Stimulated activated CD4-positive, alpha-beta T cell treated with anti-CD3 and anti-CD28 coated beads, Interleukin-1b, Interleukin-23, amount 100 ng/mL, for 24 hours (primary cell): ENCODE data around the gene ETV6.

Source experiments
- DNase-seq, 4 experiments: peaks; one replicate each; pipeline ENCODE4 v3.0.0-alpha.2; 2020; ENCODE audit warnings: low read depth in 4 of 4, low spot score in 1 of 4

ETV6 gene

DNA sequence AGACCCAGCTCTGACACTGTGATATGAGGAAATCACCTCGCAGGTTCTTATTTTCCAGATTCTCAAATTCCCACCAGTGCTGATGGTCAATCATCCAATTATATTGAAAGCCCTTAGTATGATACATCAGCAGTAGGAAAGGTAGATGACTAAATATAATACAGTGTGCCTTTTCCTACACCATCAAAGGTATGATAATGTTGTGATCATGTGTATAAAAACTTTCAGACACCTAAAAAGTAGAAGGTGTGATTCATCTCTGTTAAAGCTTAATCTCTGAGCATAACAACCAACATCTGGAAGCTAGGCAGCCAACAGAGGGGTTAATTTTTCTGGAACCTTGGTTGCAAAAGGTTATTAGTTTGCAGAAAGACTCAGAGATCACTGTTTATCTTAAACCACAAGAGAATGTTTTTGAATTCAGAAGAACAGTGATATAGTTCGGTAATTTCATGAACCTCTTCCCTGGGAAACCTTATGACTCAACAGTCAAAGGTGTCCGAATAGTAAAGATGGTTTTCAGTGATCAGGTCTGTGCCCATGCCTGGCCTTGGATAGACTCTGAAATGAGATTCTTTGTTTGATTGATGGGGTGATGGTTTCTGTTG lies 122.5 kb downstream of the ETV6 start:
- no peak for DNase-seq

DNA sequence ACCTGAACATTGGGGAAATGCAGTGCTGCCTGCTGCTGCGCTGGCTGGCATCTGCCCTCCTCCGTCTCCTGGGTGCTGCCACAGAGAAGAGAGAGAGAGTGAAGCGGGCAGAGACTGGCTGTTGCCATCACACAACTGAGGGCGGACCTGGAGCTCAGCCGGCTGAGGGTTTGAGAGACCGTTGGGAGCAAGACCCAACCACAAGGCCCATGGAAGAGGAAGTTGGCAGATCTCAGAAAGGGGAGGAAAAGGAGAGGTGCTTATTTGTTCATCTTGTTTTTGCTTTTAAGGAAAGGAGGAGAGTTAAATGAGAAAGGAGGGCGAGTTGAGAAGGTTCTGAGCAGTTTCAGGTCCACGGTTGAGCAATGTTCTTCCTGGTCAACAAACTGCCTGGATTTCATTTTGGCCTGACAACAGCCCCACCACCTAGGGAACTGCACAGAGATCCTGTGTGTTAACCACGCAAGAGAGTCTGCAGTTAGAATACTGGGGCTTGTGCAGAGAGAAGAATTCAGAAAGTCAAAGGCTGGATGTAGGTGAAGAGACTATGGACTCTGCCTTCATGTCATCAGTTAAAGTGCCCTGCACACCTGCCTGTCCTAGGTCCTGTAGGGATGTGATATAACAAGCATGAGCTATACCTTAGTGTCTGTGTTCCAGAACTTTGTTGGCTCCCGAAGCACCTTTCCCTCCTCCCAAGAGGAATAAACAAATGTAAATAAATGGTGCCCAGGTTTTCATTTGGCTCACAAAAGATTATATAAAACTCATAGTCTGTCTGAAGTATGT lies 124.6 kb downstream of the ETV6 start:
- no peak for DNase-seq

DNA sequence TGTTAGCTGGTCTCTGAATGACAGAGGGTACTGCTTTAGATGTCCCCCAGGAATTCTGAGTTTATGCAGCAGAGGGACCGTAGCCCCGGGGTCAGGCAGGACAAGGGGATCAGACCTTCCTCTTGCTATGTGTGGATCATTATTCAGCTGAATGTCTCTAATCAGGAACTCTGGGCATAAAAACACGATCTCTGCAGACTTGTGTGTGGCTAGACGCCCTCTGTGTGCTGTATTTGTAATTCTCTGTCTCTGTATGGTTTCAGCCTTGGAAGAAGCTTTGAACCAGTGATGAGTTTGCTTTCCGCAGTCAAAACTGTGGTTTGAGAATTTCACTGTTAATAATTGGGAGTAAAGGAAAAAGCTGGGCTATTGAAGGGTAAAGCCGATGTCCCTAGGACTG lies 125.3 kb downstream of the ETV6 start:
- no peak for DNase-seq

DNA sequence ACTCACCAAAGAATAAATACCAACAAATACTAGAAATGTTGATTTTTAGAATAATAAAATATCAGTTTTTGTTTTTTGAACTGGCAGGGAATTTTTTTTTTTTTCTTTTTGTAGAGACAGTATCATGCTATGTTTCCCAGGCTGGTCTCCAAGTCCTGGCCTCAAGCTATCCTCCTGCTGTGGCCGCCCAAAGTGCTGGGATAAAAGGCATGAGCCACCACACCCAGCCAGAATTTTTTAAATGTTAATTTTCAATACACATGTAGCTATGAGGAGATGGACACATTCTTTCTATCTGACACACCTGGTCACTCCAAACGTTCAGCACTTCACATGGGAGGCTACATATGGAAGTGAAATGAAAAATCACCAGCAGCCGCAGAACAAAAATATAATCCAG lies 126.8 kb downstream of the ETV6 start:
- no peak for DNase-seq

DNA sequence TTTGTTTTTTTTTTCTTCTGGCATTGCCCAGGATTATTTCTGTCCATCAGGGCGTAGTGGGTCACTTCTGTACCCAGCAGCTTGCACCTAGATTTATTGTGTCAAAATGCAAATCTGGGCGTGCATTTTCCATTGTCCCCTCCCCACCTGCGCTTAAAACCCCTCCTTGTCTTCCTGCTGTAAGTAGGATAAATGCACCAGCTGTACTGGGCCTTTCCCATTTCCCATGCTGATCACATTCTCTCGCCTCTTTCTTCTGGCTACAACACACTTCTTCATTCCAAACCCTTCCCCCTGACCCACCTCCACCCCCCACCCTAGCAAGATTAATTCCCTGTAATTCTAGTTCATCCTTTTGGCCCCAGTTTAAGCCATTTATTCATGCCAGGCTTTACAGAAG lies 128.0 kb downstream of the ETV6 start:
- DNase-seq: no peak

DNA sequence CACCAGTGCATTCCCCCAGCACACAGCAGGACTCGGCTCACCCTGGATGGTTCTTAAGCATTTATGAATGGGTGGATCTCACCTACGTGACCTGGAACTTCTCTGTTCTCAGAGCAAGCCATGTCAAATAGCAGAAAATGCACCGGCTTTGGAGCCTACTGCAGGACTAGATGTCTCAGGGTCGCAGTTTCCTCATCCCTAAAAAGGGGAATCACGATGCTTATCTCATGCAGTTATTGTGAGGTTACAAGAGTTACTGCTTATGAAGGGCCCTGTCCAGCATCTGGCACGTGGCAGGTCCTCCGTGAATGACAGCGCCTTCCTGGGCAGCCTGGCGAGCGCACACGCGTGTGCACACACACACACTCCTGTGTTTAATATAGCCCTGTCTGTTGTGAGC lies 128.5 kb downstream of the ETV6 start:
- no peak for DNase-seq

DNA sequence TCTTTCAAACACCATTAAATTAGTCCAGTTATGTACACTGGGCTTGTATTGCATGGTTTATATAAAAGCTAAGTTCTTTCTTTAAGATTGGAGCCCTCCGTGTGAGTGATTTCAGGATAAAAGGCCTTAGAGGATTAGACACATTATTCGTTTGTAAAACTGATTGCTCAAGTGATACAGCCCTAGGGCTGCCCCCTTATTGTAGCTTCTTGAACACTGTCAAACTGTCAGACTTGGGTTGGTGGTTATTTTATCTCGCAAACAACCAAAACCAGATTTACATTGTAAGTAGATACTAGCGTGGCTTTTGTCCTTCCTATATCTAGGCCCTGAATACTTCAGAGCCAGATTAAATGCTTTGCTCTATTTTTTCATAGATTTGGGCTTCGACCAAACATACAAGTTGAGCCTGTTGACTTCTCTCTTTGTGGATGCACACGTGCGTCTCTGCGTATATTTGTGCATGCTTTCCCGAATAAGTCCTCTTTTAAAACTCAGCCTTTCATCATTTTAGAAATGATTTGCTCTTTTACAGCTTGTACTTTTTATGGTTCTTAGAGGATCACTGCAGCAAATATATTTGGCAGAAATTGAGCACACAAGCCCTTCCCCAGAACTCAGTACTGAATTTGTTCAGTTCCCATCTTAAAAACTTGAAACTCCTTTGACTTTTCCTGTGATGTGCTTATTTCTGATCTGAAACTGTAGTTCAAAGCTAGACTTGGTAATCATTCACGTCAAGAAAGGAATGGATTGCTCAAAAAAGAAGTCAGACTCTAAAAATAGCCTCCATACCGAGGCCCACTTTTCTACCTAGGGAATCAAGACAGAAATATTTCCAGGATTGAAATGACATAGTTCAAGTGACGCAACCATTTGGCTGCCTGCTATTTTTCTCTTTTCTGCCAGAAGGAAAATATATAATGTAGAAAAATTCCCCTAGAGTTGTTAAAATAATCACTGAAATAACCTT lies 129.5 kb downstream of the ETV6 start:
- no peak for DNase-seq

DNA sequence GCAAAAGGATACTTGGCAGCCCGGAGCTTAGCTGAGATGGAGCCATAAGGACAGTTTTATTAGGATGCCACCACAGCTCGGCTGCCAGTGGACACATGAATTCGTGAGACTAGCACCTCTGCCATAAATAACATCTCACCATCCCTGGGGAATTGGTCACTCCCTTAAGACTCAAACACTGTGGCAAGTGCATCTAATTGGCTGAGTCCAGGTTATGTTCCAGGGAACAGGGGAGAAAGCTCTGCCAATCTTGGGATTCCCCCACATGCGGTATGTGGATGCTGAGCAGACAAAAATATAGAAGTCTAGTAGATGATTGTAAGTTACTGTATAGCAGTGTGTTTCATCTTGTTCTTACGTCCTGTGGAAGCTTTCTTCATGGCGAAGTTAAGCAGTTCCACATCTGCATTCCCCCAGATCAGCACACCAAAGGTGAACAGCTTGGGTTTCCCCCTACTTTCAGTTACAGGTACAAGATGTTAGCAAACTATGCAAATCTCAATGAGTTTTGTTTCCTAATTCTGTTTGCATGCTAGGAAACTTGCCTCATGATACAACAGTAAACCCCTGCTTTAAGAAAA lies 131.1 kb downstream of the ETV6 start:
- no peak for DNase-seq

DNA sequence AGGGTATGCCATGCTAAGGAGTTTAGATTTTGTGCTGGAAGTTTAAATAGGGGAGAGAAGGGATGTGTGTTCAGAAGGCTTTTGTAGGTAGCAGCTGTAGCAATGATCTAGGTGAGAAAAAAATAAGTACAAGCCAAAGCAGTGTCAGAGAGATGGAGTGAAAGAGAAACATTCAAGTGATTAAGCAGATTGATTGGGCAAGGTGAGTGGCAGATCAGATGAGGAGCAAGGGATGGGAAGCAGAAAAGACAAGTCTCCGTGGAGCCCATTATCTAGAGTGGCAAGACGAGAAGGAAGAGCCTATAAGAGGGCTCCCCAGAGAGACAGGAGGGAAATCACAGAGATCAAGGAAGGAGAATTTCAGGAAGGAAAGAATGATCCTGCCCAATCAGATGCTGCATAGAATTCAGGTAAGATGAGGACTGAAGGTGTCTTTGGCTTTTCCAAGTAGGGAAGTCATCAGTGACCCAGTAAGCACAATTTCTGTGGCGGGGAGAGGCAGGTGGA lies 133.5 kb downstream of the ETV6 start:
- no peak for DNase-seq

DNA sequence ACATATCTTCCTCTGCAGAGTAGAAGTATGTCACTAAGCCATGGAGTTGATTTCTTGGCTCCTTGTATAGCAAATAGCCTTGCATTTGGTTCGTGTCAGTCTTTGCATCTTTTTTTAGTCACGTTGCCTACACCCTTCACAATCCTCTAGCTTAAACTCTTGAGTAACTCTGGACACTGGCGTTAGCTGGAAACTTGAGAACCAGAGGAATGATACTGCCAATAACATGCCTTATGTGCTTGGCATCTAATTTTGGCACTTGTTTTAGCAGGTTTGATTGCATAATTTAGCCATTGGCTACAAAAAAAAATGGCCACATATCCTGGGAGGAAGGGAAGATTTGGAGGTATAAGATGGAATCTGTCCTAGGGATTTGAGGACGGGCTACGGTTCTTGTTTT lies 136.2 kb downstream of the ETV6 start:
- DNase-seq: no peak

DNA sequence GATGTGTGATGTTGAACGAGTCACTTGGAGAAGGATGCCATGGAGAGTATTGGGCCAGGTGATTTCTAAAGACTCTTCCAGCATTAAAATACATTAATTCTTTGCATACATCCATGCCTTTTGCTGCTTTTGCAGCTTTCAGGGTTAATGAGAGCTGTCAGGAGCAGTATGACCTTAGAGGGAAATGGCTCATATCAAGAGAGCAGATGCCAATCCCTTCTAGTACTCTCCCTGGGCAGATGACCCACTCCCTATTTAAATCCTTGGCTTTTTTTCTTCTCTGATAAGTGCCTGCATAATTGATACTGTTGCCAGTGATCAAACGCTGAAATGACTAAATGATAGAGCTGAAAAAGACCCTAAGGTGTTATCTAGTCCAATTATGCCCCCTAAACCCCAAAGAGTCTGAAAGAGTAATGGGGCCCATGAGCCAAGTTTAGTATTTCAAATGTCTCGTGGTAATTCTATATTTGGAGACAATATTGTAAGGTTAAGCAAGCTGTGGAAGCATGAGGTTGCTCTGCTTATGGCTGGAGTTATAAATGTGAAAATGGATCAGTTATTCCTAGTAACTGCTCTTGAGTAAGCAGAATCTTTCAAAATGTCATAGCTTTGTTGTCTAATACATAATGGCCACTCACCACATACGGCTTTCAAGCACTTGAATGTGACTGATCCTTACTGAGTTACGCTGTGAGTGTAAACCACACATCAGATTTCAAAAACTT lies 137.3 kb downstream of the ETV6 start:
- DNase-seq: no peak

DNA sequence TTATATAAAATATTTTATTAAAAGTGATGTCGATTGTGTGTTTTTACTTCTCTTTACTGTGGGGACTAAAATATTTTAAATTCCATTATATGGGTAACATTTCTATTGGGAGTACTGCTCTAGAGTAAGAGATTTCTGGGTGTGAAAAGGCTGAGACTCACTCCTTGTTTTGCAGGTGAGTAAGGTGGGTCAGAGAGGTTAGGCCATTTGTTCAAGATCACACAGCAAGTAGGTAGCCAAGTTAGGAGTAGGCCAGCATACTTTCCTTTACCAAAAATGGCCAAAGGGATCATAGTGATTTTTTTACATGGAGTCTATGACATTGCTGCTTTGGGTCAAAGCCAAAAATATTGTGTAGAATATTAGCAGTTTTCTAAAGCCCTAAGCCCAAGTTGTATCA lies 138.0 kb downstream of the ETV6 start:
- DNase-seq: no peak

DNA sequence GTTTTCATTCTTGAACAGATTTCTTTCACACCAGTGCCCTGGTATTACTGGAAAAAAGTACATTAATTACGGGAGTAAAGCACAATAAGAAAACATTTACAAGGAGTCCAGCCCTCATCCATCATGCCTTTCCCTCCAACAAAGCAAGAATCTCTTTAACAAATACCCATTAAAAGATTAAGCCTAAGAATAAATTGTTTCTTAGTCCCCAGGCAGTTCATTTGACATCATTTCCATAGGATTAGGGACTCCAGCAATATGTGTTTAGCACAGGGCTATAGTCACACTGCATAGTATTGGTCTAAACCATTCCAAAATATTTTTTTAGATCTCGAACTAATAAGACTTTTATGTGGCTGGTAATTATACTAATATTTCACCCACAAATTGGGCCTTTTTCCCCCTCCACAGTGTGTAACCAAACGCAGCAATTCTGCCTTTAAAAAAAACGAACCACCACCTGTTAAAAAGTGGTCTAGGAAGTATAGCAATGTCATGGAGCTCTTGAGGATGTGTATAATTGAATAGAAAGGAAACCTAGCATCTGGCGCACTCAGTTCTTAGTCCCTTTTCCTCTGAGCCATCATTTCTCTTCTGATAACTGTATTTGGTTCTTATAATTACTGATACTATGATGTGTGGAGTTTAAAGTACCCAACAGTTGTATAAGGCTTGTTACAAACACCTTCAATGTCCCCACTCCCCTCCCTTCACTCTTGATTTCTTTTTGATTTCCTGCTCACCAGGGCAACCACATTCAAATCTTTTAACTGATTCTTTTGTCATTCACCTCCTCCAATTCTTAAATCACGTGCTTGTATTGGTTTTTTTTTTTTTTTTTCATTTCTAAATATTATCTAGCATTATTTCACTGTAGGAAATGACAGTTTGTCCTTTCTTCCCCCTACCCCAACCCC lies 138.7 kb downstream of the ETV6 start:
- DNase-seq: no peak

DNA sequence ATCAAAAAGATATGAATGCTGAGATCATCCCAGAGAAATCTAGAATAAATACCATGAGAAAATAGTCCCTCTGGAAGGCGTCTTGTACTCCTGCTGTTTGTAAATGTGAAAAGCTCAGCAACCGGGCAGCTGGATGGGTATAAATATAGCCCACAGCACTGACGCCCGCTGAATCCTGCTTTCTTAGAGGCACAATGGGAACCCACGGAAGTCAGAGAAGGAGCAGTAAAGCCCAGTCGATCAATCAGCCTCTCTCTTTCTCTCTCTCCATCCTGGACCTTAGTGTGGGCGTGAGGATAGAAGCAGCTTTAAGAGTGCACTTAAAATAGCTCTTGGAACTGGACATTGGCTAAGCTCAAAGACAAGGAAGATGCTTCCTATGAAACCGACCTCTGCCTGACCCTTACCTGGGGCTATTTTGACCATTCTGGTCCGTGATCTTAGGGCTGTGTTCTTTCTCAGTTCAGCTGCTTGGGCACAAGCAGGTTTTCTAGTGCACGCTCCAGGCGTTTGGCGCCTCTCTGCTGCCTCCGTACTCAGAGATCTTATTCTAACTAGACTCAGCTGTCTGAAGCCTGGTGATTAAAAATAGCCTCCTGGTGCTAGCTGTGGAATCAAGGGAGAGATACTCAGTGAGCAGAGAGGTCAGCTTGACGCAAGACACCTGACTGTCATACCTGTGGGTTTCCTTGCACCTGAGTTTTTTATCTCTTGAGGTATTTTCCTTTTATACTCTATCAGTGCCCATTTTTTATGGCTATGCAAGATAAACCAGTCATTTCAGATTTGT lies 144.6 kb downstream of the ETV6 start:
- DNase-seq: no peak

DNA sequence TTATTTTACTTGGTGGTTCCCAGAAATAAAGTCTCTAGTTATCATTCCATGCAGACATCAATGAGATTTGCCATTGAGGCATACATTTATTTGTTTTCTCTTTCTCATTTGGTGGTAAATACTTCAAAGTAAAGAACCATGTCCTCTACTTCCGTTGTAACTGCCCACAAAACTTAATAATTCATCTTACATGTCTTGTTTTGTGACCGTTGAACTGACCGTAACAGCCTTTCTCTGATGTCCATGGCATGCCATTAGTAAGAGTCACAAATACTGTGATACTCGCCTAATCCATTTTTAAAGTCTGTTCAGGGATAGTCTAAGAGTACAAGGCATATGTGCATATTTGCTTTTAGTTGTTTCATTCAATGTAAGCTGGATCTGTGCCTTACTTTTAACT lies 145.3 kb downstream of the ETV6 start:
- no peak for DNase-seq

DNA sequence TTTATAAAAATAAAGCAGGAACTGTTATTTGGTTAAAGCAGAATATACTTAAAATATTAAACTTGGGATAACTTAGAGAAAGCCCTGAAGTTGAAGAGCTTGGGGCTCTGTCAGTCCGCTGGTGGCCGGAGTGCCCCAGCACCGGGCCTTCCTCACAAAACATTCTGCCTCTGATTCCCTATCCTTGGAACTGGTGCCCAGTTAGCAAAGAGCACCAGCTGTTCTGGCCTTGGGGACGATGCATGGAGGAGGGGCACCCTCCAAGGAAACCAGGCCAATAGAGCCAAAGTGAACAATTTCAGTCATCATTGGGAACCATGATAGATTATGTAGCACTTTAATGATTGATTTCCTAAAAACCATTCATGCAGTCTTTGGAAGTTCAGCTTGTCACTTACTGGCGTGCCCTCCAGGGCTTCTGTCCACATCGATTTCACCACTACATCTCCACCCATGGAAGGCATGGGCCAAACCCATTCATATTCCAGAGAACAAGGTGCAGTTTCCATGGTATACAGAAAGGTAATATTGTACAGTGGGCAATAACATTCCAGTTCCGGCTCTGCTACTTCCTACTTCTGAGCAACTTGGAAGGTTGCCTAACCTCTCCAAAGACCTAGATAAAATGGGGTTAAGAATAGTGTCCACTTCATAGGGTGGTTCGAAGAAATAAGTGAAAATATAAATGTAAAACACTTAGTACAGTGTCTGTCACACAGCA lies 145.9 kb downstream of the ETV6 start:
- no peak for DNase-seq

DNA sequence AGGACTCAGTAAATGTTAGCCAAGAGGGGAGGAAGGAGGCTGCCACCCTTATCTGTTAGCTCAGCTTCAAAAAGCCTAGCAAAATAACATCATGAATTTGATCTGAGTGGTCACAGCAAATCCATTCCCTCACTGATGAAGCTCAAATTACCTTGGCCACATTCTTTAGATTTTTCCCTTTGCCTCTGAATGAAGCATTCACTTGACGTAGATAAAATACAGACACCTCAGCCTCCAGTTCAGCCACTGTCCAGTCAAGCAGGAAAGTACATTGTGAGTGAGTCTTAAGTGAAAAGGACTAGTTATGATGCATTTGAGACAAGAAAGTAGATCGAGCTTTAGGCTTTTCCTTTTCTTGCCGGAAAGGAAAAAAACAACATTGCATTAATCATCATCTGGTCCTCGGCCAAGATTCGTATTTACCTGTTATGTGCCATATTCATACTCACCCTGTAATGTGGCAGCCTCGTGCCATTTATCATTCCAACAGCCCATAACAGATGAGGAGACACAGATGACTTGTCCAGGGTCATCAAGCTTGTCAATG lies 146.5 kb downstream of the ETV6 start:
- DNase-seq: no peak
